HG02571 (cell line): ENCODE measurements around the gene DOK7.
"Not testable (repeated sequence)": the region's sequence is repeated elsewhere in the genome, so short reads cannot be mapped to it uniquely, and the experiment has no call there.

Experiments
- ATAC-seq: cut with Tn5 transposase; IDR thresholded peaks from one replicate; pipeline ENCODE4 v1.9.1; 2021; ENCODE audit warnings: mild to moderate bottlenecking, moderate library complexity; ENCODE audit not compliant: unreplicated experiment

Gene DOK7

DNA sequence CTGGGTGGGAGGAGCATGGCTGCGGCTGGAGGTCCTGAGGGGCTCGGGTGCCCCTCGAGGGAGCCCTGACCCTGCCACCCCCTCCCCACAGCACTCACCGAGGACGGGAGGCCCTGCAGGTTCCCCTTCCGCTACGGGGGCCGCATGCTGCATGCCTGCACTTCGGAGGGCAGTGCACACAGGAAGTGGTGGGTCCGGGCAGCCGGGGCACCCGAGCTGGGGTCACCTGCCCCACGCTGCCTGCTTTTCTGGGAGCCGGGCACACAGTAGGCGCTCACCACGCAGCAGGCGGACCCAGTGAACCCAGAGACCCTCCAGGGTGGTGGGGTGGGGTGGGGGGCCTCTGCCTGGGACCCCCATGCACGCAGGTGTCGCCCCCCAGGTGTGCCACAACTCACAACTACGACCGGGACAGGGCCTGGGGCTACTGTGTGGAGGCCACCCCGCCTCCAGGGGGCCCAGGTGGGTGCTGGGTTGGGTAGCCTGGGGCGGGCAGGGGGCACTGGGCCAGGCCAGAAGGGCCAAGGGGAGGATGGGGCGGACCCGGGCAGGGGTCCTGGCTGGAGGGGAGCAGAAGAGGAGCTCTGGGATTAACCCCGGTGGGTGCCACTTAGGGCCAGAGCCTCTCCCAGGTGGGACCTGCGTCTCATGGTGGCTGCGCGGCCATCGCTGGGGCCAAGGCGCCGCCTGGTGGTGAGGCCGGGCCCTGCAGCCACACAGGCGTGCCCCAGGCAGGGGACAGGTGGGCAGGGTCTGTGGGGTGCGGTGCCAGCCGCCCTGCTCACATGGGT, 20.0 kb upstream of the DOK7 start:
- ATAC-seq = no peak

DNA sequence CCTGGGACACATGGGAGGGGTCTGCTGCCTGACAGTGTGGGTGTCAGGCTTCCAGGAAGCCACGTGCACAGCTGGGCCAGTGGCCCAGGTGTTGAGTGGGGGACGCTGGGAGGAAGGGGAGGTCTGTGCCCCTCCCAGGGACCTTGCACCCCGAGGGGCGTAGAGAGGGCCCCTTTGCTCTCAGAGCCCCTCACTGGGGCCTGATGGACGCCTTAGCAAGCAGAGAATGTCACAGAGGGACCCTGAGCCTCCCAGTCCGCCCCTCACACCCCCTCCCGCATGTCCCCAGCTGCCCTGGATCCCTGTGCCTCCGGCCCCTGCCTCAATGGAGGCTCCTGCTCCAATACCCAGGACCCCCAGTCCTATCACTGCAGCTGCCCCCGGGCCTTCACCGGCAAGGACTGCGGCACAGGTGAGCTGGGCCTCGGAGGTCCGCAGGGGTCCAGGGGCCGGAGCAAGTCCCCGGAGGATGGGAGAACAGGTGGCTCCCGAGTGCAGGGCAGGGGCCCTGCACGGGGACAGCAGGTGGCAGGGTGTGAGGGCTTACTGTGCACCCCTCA, 19.3 kb upstream of the DOK7 start:
- ATAC-seq = no peak

GRCh38 chr4:3444351-3445110, 18.6 kb upstream of the DOK7 start:
- no peak for ATAC-seq

DNA sequence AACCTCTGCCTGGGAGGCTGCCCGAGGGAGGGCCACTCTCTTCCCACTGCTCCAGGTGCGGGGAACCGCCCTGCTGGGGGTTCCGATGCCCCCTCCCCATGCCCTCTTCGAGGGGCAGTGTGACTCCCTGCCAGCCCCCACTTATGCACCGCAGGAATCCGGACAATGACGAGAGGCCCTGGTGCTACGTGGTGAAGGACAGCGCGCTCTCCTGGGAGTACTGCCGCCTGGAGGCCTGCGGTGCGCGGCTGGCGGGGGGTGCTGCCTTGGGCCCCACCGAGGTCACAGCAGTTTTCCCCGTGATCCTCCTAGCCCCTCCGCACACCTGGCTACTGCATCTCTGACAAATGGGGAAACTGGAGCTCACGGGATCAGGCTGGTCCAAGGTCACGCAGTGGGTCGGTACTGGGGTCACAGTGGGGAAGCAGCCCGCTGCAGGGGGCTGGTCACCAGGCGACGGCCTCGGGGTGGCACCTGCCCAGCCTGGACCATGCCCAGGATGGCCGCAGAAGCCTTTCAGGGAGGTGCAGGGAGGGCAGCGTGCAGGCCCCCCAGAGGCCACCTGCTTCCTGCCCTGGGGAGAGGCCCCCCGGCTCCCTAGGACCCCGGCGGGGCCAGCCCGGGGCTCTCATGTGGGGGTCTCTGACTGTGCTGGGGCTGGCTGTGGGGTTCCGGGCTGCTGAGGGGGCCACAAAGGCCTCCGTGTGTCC, 17.8 kb upstream of the DOK7 start:
- no peak for ATAC-seq

GRCh38 chr4:3445829-3446545, 17.1 kb upstream of the DOK7 start:
- no peak for ATAC-seq

GRCh38 chr4:3446631-3447320, 16.3 kb upstream of the DOK7 start:
- no peak for ATAC-seq

DNA sequence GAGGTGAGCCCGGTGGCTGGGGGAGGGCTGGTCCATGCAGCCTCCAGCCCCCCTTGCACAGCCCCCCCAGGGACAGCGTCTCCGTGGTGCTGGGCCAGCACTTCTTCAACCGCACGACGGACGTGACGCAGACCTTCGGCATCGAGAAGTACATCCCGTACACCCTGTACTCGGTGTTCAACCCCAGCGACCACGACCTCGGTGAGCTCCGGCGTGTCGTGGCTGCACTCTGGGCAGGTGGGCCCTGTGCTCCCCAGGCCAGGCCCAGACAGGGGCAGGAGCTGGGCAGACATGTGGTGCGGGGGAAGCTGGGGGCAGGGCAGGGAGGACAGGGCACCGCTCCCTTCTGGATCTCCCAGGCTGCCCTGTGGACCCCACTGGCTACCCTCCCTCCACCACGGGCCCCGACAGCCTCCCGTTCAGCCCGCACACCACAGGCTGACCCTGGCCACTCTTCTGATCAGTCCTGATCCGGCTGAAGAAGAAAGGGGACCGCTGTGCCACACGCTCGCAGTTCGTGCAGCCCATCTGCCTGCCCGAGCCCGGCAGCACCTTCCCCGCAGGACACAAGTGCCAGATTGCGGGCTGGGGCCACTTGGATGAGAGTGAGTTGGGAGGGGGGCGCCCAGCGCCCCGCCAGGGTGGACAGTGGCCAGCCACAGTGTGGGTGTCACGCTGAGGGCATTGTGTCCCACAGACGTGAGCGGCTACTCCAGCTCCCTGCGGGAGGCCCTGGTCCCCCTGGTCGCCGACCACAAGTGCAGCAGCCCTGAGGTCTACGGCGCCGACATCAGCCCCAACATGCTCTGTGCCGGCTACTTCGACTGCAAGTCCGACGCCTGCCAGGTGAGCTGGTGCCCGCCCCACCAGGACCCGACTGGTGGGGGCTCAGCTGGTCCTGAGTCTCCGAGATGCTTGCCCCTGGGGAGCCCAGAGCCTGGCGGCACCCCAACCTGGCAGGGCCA, 15.4 kb upstream of the DOK7 start:
- no peak for ATAC-seq

DNA sequence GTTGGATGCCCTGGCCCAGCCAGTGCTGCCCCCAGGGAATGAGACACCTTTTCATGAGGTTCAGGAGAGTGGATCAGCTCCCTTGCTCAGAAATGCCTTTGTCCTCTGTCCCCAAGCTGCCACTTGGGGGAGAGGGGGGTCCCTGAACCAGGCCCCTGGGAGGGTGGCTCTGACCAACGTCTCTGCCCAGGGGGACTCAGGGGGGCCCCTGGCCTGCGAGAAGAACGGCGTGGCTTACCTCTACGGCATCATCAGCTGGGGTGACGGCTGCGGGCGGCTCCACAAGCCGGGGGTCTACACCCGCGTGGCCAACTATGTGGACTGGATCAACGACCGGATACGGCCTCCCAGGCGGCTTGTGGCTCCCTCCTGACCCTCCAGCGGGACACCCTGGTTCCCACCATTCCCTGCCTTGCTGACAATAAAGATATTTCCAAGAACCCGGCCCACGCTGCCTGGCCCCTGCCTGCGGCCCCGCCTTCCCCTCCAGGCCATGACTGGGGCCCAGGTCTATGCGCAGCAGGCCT, 14.0 kb upstream of the DOK7 start:
- ATAC-seq = no peak

DNA sequence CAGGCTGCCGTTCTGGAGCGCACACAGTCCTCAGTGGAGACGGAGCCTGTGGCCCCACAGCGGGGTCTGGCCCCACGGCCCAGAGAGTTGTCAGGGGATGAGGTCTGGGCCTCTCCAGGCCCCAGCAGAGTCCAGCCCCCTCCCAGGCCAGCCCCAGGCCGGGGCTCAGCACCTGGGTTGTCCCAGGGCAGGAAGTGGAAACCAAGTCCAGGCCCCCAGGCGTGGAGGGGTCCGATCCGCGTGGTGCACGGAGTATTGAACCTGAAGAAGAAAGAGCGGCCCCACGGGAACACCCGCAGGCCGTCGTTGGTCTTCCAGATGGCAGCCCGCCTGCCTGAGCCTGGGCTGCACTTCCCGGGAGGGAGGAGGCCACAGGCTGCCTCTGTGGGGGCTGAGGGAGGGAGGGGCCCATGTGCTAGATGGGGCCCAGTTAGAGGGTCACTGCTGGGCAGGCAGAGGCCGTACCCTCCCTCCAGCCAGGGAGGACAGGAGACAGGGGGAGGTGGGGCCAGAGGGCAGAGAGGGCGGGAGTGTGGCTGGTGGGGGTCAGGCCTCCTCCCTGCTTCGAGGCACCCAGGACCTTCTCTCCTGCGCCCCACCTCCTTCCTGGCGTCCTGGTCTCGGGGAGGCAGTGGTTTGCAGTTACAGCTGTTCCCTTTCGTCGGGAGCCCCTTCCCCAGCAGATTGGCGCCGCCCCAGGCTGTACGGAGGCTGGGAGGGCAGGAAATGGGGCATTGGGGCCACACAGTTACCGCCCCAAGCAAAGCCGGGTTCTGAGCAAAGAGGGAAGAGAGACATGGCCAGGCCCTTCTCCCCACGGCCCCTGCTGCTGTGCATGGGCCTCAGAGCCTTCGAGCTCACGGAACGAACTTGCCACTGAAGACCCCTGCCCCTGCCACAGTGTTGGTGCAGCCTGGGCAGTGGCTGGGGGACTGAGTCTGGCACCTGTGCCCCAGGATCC, 13.3 kb upstream of the DOK7 start:
- no peak for ATAC-seq

- no peak for ATAC-seq
Measured at GRCh38 chr4:3450643-3451042, 12.5 kb upstream of the DOK7 start.

DNA sequence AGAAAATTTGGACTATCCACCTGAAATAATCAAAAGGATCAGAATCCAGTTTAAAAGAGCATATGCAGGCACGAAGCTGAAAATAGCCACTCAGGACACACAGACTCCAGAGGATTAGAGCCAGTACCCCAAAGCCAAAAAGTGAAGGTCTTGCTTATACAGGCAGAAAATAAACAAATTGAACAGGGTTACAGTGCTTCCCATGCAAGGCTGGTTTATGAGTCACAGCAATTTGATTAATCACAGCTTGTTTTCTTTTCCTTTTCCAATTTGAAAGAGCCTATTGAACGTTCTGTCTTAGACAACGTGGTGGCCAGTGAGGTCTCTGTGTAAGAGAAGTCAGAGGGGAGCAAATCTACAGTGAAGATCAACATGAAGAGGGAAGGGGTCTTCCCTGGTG, 11.2 kb upstream of the DOK7 start:
- no peak for ATAC-seq

DNA sequence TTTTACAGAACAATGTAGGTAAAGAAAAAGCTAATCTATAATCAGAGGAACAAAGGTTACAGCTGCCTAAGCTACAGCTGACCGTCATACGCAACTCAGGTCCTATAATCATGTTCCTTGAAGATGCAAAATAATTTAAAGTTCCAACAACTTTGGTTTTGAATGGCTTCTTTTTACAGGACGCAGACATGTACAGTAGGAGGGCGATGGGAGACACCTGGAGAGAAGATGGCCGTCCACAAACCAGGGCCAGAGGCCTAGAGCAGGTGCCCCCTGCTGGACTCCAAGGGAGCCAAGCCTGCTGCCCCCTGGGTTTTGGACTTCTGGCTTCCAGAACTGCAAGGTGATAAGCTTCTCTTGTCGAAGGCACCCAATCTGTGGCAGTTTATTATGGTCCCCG, 10.7 kb upstream of the DOK7 start:
- ATAC-seq = no peak

- not testable (repeated sequence) for ATAC-seq
Measured at GRCh38 chr4:3455596-3455995, 7.5 kb upstream of the DOK7 start.

DNA sequence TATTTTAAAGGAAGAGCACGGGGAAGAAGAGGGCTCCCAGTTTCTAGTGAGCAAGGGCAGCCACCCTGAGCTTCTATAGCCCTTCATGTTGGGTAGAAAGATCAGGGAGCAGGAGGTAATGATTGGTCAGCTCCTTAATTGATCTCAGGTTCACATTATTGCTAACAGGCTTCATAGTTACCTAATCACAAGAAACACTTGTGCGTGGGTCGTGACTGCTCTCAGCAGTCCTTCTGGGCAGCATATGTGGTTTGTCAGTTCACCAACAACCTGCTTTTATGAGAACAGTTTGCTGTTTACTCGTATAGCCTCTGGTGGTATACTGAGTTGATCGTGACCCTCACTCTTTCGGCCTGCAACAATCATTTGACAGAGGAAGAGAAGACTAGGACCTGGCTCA, 4.7 kb upstream of the DOK7 start:
- ATAC-seq = no peak

GRCh38 chr4:3459156-3459555, 4.0 kb upstream of the DOK7 start:
- ATAC-seq = not testable (repeated sequence)

DNA sequence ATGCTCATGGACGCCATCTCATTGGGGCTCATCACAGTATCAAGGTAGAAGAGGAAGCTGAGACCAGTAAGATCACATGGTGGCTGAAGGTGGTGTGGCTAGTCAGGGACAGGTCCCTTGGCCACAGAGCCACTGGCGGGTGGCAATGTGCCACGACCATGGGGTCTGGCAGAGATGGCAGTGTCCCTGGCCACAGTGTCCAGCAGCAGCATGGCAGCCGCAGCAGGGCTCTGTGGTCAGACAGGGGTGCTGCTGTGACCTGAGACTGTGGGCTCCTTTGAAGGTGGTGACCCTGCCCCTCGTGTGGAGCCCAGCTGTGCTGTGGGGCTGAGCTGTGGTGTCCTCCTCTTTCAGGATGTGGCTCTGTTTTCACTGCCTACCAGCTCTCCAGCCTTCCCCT, 2.2 kb upstream of the DOK7 start:
- no peak for ATAC-seq

- no peak for ATAC-seq
Measured at GRCh38 chr4:3461515-3462291, 1.4 kb upstream of the DOK7 start.
